Right lobe of liver (tissue), 6 donors: ENCODE measurements around the gene IDS. TPM values are rescaled to one million over a fixed set of nuclear protein-coding genes. Genes with fewer than 3 reads are reported as not detected.
A peak's percentile ranks its signal among the peaks of the same experiment; 100 is the strongest.
"Not testable (repeated sequence)": the region's sequence is repeated elsewhere in the genome, so short reads cannot be mapped to it uniquely, and the experiment has no call there.

Source experiments
- ATAC-seq, 4 donors: fragments of 200-7000 bp; cut with Tn5 transposase; one replicate each; pipeline ENCODE4 v1.9.1; 2020; ENCODE audit warnings: mild to moderate bottlenecking in 4 of 4, moderate library complexity in 4 of 4
- DNase-seq, 3 donors: peaks; one replicate each; pipeline ENCODE4 v3.0.0-alpha.2; 2020
- H3K27ac ChIP-seq, 3 donors: fragments of 200-600 bp; one replicate each; pipeline ENCODE4 v1.8.0; 2022
- H3K27me3 ChIP-seq, 2 donors: fragments of 200-600 bp; one replicate each; pipeline ENCODE4 v1.8.0; 2022
- H3K36me3 ChIP-seq, 4 donors: fragments of 200-600 bp; sonication (generic) in 1 of 4; one replicate each; pipeline versions ENCODE4 v1.5.1 to v1.8.0; 2017 to 2022; ENCODE audit warnings: control low read depth in 1 of 4
- H3K4me1 ChIP-seq, 4 donors: fragments of 200-600 bp; sonication (generic) in 1 of 4; one replicate each; pipeline versions ENCODE4 v1.5.1 to v1.8.0; 2017 to 2022; ENCODE audit warnings: control low read depth in 1 of 4
- H3K4me3 ChIP-seq, 3 donors: fragments of 200-600 bp; one replicate each; pipeline ENCODE4 v1.8.0; 2022
- H3K9me3 ChIP-seq, 4 donors: fragments of 200-600 bp; sonication (generic) in 1 of 4; one replicate each; pipeline versions ENCODE4 v1.5.1 to v1.8.0; 2017 to 2022; ENCODE audit warnings: control low read depth in 1 of 4
- CTCF ChIP-seq, 4 donors: fragments of 200-600 bp in 3 of 4; fragments of 450-650 bp in 1 of 4; IDR thresholded peaks; one replicate each; pipeline versions ENCODE4 v1.5.1 to v1.8.0; 2016 to 2022; ENCODE audit warnings: antibody characterized with exemption in 4 of 4, mild to moderate bottlenecking in 2 of 4
- POLR2A ChIP-seq: fragments of 450-650 bp; IDR thresholded peaks from one replicate; pipeline ENCODE4 v1.6.1; 2017; ENCODE audit warnings: antibody characterized with exemption, mild to moderate bottlenecking
- WGBS: methylation state at CpG from one replicate; pipeline ENCODE4 v1.1.6; 2018; ENCODE audit warnings: low coverage, low lambda C conversion rate; ENCODE audit not compliant: insufficient coverage; ENCODE audit errors: missing lambda C conversion rate; 5-methylcytosine and 5-hydroxymethylcytosine counted together
- intact Hi-C, 2 donors: fragments of 100-400 bp; cut with DNase I; formaldehyde crosslinking; loops; one replicate each; pipeline versions ENCODE4 v1.11.2 to v1.14.1; 2022
- total RNA-seq, 6 experiments: library from RNA; depleted of rRNA in 2 of 6; stranded (reverse); fragments of >200 nt in 2 of 6; fragmentation: NEBNext Ultra II Directional in 3 of 6; extraction: Animal tissue kit (Norgen Biotek cat#: 25700) in 3 of 6; gene quantifications; one replicate each; pipeline versions ENCODE4 v1.1.0 to v1.2.4, GENCODE V29; 2016 to 2023
- donor health status: DM: no; HTN: yes; CAD: no.
- donor health status: DM: no; HTN: no; CAD: no.
- donor health status: DM: no; HTN: no; CAD: no.
- donor health status: DM: no; HTN: yes; CAD: no.
- donor health status: DM: no; HTN: yes; CAD: no.

IDS gene
- total RNA-seq, 6 experiments from 2014 or later = 12.7 to 27.3 (median 20.0) TPM

- Histone ChIP-seq H3K27ac (no peak overlapping the region), H3K4me3 (no peak overlapping the region), H3K4me1 (no peaks in the 10 kb centered on the region), H3K36me3 (no peaks in the 10 kb centered on the region), H3K27me3 (no peaks in the 10 kb centered on the region), H3K9me3 (no peaks in the 10 kb centered on the region)
- WGBS = 44% methylated on average over 1 of the region's 1 CpG
- ATAC-seq (no peak), DNase-seq (no peak)
- TF ChIP-seq CTCF (IDR thresholded peaks at IDR 0.05) (no peak), POLR2A (no peak)
- intact Hi-C loops = no loop called here
These were observed 23.3 kb upstream of the IDS start for GRCh38 chrX:149528381-149528780.

GRCh38 chrX:149527705-149528104, 22.6 kb upstream of the IDS start:
- DNase-seq = no peak
- WGBS = 31% methylated on average over 1 of the region's 1 CpG

GRCh38 chrX:149526318-149527033, 21.4 kb upstream of the IDS start:
- WGBS = 45% methylated on average over 2 of the region's 13 CpGs
- ATAC-seq, DNase-seq, H3K27ac ChIP-seq, H3K9me3 ChIP-seq, H3K27me3 ChIP-seq, H3K36me3 ChIP-seq, intact Hi-C loops, H3K4me3 ChIP-seq: not testable (repeated sequence)
- H3K4me1 ChIP-seq = peaks cover 0 to 10% (median 0%) of the 10 kb centered on the region in 4 donors

More at GRCh38 chrX:149527705-149528104, 22.6 kb upstream of the IDS start:
- Histone ChIP-seq H3K36me3 (no peaks in the 10 kb centered on the region), H3K9me3 (no peaks in the 10 kb centered on the region), H3K27ac (no peak overlapping the region), H3K4me3 (no peak overlapping the region), H3K27me3 (no peaks in the 10 kb centered on the region), H3K4me1 (peaks cover 0 to 1% (median 0%) of the 10 kb centered on the region in 4 donors)
- TF ChIP-seq POLR2A = no peak
- peak; percentile 51 to 56 (median 52) for TF ChIP-seq CTCF (IDR thresholded peaks at IDR 0.05)
- intact Hi-C loops = no loop called here
- ATAC-seq = peak; percentile 49 to 66 (median 52)

- intact Hi-C loops, H3K4me3 ChIP-seq, H3K9me3 ChIP-seq, H3K27me3 ChIP-seq, H3K36me3 ChIP-seq, DNase-seq, H3K27ac ChIP-seq: not testable (repeated sequence)
- peak in 3 of 4 donors; percentile 7 to 24 (median 11) for ATAC-seq
- H3K4me1 ChIP-seq = peaks cover 0 to 10% (median 0%) of the 10 kb centered on the region in 4 donors
- 29% methylated on average over 4 of the region's 5 CpGs for WGBS
These were observed 20.8 kb upstream of the IDS start for GRCh38 chrX:149525903-149526302.

- H3K9me3 ChIP-seq, H3K36me3 ChIP-seq, H3K27me3 ChIP-seq, intact Hi-C loops, DNase-seq, H3K27ac ChIP-seq, H3K4me3 ChIP-seq: not testable (repeated sequence)
- ATAC-seq = peak; percentile 53 to 67 (median 60)
- peaks cover 0 to 10% (median 0%) of the 10 kb centered on the region in 4 donors for H3K4me1 ChIP-seq
- 67% methylated on average over 1 of the region's 10 CpGs for WGBS
These were observed 20.3 kb upstream of the IDS start for GRCh38 chrX:149525389-149525788.

GRCh38 chrX:149522916-149523315, 17.8 kb upstream of the IDS start:
- Histone ChIP-seq H3K4me1 (peaks cover 0 to 10% (median 0%) of the 10 kb centered on the region in 4 donors), H3K27me3 (no peaks in the 10 kb centered on the region), H3K4me3 (no peak overlapping the region), H3K9me3 (no peaks in the 10 kb centered on the region), H3K27ac (peak overlapping the region in 2 of 3 donors; percentile 7 to 57), H3K36me3 (no peaks in the 10 kb centered on the region)
- ATAC-seq (peak; percentile 66 to 85 (median 79)), DNase-seq (peak in 1 of 3 donors; percentile 33)
- intact Hi-C loops = no loop called here
- TF ChIP-seq POLR2A (no peak), CTCF (IDR thresholded peaks at IDR 0.05) (no peak)
- WGBS = 74% methylated on average over 2 of the region's 2 CpGs
